ENCODE data around the gene BBS9. TPM values are rescaled to one million over a fixed set of nuclear protein-coding genes. Genes with fewer than 3 reads are reported as not detected.
"Not testable (repeated sequence)": the region's sequence is repeated elsewhere in the genome, so short reads cannot be mapped to it uniquely, and the experiment has no call there.

BBS9 gene
- total RNA-seq, 1 donor from 2014 or later, result 18.6 TPM

DNA sequence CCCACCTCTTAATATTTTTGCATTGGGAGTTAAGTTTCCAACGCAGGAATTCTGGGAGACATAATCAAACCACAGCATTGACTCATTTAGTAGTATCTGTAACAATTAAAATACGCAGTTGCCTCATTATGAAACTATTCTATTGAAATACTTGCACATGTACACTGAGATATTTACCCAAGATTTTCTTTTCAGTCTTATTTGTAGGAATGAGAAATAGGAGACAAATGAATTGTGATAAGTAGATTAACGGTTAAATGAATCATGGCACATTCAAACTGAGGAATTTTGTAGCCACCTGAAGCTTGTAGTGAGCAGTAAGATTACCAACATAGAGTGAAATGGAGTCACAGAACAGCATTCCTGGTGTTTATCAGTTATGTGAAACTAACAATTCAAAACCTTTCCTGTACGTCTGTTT lies 38.2 kb upstream of the BBS9 start:
- POLR2A ChIA-PET, result interaction anchor here (0.7 kb wide), 1 partner anchor 15 kb away, joined by 4 read pairs; no protein-coding TSS in a partner anchor
- peaks cover 9% of the 10 kb centered on the region for H3K4me1 Mint-ChIP-seq
- no peak overlapping the region for H3K4me3 Mint-ChIP-seq
- TF ChIP-seq, protein P1, sequence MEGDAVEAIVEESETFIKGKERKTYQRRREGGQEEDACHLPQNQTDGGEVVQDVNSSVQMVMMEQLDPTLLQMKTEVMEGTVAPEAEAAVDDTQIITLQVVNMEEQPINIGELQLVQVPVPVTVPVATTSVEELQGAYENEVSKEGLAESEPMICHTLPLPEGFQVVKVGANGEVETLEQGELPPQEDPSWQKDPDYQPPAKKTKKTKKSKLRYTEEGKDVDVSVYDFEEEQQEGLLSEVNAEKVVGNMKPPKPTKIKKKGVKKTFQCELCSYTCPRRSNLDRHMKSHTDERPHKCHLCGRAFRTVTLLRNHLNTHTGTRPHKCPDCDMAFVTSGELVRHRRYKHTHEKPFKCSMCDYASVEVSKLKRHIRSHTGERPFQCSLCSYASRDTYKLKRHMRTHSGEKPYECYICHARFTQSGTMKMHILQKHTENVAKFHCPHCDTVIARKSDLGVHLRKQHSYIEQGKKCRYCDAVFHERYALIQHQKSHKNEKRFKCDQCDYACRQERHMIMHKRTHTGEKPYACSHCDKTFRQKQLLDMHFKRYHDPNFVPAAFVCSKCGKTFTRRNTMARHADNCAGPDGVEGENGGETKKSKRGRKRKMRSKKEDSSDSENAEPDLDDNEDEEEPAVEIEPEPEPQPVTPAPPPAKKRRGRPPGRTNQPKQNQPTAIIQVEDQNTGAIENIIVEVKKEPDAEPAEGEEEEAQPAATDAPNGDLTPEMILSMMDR (IDR thresholded peaks at IDR 0.05), result no peak
- no peak for ATAC-seq (ENCODE audit: low read depth)
- intact Hi-C loops (cut with micrococcal nuclease), result no loop called here
- H3K27ac Mint-ChIP-seq, result no peak overlapping the region
- H3K9me3 Mint-ChIP-seq, result peaks cover 2% of the 10 kb centered on the region
- no peak for DNase-seq
- H3K27me3 Mint-ChIP-seq, result no peaks in the 10 kb centered on the region
- CTCF ChIA-PET, result no interaction called here
- H3K36me3 Mint-ChIP-seq (ENCODE audit: low read depth), result peaks cover 38% of the 10 kb centered on the region

DNA sequence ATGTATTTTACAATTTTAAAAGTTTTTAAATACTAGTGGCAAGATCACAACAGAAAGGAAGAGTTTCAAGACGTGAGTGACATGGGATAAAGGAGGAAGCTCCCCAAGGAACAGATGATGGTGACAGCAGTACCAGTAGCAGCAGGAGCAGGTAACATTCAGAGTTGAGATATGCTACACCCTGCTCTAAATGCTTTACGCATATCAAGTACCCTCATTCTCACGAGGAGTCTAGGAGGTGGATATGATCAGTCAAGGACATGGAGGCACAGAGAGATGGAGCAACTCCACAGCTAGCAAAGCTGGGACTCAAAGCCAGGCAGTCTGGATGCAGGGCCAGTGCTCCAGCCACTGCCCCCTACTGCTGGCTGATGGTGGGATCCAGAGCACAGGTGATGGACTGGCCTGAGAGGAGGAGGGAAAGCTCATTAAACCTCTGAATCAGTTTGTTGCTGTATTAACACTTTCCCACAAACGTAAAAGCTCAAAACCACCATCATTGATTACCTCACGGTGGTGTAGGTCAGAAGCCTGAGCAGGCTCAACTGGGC lies 37.6 kb upstream of the BBS9 start:
- Mint-ChIP-seq H3K9me3 (no peaks in the 10 kb centered on the region), H3K36me3 (ENCODE audit: low read depth) (peaks cover 44% of the 10 kb centered on the region), H3K27me3 (no peaks in the 10 kb centered on the region), H3K27ac (no peak overlapping the region), H3K4me3 (no peak overlapping the region), H3K4me1 (peaks cover 9% of the 10 kb centered on the region)
- ChIA-PET POLR2A (no interaction called here), CTCF (no interaction called here)
- intact Hi-C loops (cut with micrococcal nuclease), result no loop called here
- no peak for ATAC-seq (ENCODE audit: low read depth)
- no peak for DNase-seq
- TF ChIP-seq, protein P1 (IDR thresholded peaks at IDR 0.05), result no peak

DNA sequence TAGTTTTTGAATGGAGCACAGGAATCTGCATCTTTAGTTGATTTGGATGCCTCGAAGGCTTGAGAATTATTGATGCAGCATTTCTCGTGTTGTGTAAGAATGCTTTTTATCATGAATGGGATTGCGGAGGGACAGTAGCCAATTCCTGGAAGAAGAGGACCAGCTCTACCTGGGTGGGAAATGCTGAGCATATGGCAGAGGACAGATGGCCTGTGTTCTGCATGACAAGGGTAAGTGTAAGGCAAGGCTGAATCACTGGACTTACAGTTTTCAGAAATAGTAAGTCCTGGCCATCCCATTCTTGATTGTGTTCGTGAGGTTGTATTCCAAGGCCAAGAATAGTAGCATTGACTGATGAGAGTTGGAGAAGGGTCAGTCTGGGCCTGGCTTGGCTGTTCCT lies 36.1 kb upstream of the BBS9 start:
- Mint-ChIP-seq H3K27ac (no peak overlapping the region), H3K36me3 (ENCODE audit: low read depth) (peaks cover 60% of the 10 kb centered on the region), H3K4me1 (peaks cover 11% of the 10 kb centered on the region), H3K4me3 (no peak overlapping the region), H3K27me3 (no peaks in the 10 kb centered on the region), H3K9me3 (no peaks in the 10 kb centered on the region)
- no peak for DNase-seq
- intact Hi-C loops (cut with micrococcal nuclease), result no loop called here
- ChIA-PET CTCF (no interaction called here), POLR2A (no interaction called here)
- no peak for ATAC-seq (ENCODE audit: low read depth)
- TF ChIP-seq, protein P1 (IDR thresholded peaks at IDR 0.05), result no peak

DNA sequence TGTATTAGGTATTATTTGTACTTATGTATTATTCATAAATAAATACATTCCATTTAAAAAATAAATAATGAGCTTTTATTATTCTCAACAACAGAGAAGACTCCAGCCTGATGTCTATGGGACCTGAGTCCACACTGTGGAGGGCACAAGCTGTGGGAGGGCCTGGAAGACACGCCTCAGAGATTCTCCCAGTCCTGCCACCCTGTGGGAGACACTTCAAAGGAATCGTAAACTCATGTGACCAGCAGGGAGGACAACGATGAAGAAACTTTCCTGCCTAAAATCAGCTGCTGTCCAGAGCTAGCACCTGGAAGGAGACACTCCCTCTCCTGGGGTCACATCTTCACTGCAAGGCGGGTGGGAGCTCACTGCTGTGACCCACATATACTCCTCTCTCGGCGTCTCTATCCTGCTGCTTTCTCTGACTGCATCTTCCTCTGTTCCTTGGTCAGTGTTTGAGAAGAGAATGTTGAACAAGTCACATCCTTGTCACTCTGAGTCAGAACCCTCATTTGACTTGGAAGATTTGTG lies 34.6 kb upstream of the BBS9 start:
- CTCF ChIA-PET; H3K27me3 Mint-ChIP-seq; intact Hi-C loops (cut with micrococcal nuclease); H3K4me3 Mint-ChIP-seq; ATAC-seq (ENCODE audit: low read depth); DNase-seq; H3K27ac Mint-ChIP-seq; H3K9me3 Mint-ChIP-seq; POLR2A ChIA-PET: not testable (repeated sequence)
- Mint-ChIP-seq H3K4me1 (peaks cover 19% of the 10 kb centered on the region), H3K36me3 (ENCODE audit: low read depth) (peaks cover 73% of the 10 kb centered on the region)

DNA sequence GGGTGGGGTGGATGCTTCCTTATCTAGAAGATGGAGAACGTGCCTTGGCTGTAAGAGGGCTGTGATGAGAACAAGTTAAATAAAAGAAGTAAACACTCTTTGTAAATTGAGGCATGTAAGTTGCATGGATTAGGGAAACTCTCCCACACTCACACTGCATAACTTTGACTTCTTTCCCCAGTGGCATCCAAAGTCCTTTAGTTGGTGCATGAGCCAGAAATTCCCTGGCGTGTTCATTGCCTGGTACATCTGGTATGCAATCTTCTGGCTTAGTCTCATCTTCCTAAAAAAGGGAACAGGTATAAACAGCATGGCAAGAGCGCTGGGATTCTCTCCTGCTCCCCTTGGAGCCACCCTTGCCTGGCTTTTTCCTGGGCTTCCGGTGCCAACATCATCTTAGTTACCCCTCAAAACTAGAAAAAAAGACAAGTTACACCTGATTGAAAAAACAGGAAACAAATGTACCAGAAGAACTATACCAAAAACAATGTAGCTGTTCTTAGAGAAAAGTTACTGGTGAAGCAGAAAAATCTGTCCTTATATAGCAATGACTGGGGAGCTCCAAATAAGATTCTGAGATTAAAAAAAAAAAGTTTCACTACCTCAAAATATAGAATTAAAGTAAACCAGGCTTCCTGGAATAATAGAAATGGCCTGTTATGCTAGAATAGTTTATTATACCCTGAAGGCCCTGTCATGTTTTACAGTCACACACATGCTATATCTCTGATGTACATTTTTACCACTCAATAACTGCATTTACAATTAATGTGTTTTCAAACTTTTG lies 30.0 kb upstream of the BBS9 start:
- ChIA-PET CTCF (interaction anchor here (1.8 kb wide), 1 partner anchor 9 kb away, joined by 16 read pairs; the partner anchor contains the start of gene RP9), POLR2A (interaction anchor here (0.7 to 3.2 kb wide), 7 partner anchors 9 to 299 kb away, joined by 3 to 36 read pairs (median 3); partner anchors contain the start of genes NT5C3A and RP9)
- peak; percentile 83 for ATAC-seq (ENCODE audit: low read depth)
- peak overlapping the region; percentile 95 for H3K27ac Mint-ChIP-seq
- H3K9me3 Mint-ChIP-seq, result no peaks in the 10 kb centered on the region
- H3K36me3 Mint-ChIP-seq (ENCODE audit: low read depth), result peaks cover 87% of the 10 kb centered on the region
- H3K4me3 Mint-ChIP-seq, result peak overlapping the region; percentile 67
- no peak for DNase-seq
- TF ChIP-seq, protein P1 (IDR thresholded peaks at IDR 0.05), result no peak
- H3K4me1 Mint-ChIP-seq, result peaks cover 59% of the 10 kb centered on the region
- intact Hi-C loops (cut with micrococcal nuclease), result loop anchor here (1.0 kb wide), 2 partner anchors 8 to 37 kb away; partner anchors contain the start of gene NT5C3A
- H3K27me3 Mint-ChIP-seq, result no peaks in the 10 kb centered on the region
